Measurements from ENCODE around the gene CD247.

Gene CD247

GRCh38 chr1:167454304-167454893, 63.9 kb downstream of the CD247 start:
- peaks cover 0 to 3% of the 10 kb centered on the region in 2 donors for H3K4me1 ChIP-seq (ENCODE audit: control insufficient read depth in 2 of 2, insufficient read depth in 2 of 2, low read length in 2 of 2)
- H3K27ac ChIP-seq (ENCODE audit: low read depth in 2 of 2, low read length in 2 of 2) = peak overlapping the region; percentile 57 to 74
- no peaks in the 10 kb centered on the region for H3K36me3 ChIP-seq (ENCODE audit: control insufficient read depth in 2 of 2, insufficient read depth in 2 of 2, low read length in 2 of 2)
- no peaks in the 10 kb centered on the region for H3K9me3 ChIP-seq (ENCODE audit: control insufficient read depth in 2 of 2, low read length in 2 of 2)
- H3K4me3 ChIP-seq (ENCODE audit: low read length in 2 of 2) = peak overlapping the region; percentile 74 to 83
- peak overlapping the region; percentile 74 to 81 for H3K9ac ChIP-seq (ENCODE audit: low read depth in 1 of 2, low read length in 2 of 2)
- H3K27me3 ChIP-seq (ENCODE audit: control insufficient read depth in 2 of 2, insufficient read depth in 2 of 2, low read length in 2 of 2) = no peaks in the 10 kb centered on the region

- Histone ChIP-seq H3K36me3 (ENCODE audit: control insufficient read depth in 2 of 2, insufficient read depth in 2 of 2, low read length in 2 of 2) (no peaks in the 10 kb centered on the region), H3K9ac (ENCODE audit: low read depth in 1 of 2, low read length in 2 of 2) (no peak overlapping the region)
Observed at GRCh38 chr1:167453123-167453522, 65.2 kb downstream of the CD247 start.

GRCh38 chr1:167452483-167452882, 65.8 kb downstream of the CD247 start:
- Histone ChIP-seq H3K4me3 (ENCODE audit: low read length in 2 of 2) (no peak overlapping the region), H3K9me3 (ENCODE audit: control insufficient read depth in 2 of 2, low read length in 2 of 2) (no peaks in the 10 kb centered on the region), H3K27ac (ENCODE audit: low read depth in 2 of 2, low read length in 2 of 2) (no peak overlapping the region), H3K4me1 (ENCODE audit: control insufficient read depth in 2 of 2, insufficient read depth in 2 of 2, low read length in 2 of 2) (peaks cover 5% of the 10 kb centered on the region in 2 donors), H3K27me3 (ENCODE audit: control insufficient read depth in 2 of 2, insufficient read depth in 2 of 2, low read length in 2 of 2) (no peaks in the 10 kb centered on the region), H3K36me3 (ENCODE audit: control insufficient read depth in 2 of 2, insufficient read depth in 2 of 2, low read length in 2 of 2) (no peaks in the 10 kb centered on the region), H3K9ac (ENCODE audit: low read depth in 1 of 2, low read length in 2 of 2) (no peak overlapping the region)

More at GRCh38 chr1:167453123-167453522, 65.2 kb downstream of the CD247 start:
- peaks cover 3% of the 10 kb centered on the region in 2 donors for H3K4me1 ChIP-seq (ENCODE audit: control insufficient read depth in 2 of 2, insufficient read depth in 2 of 2, low read length in 2 of 2)
- H3K4me3 ChIP-seq (ENCODE audit: low read length in 2 of 2) = no peak overlapping the region
- H3K27ac ChIP-seq (ENCODE audit: low read depth in 2 of 2, low read length in 2 of 2) = no peak overlapping the region
- H3K27me3 ChIP-seq (ENCODE audit: control insufficient read depth in 2 of 2, insufficient read depth in 2 of 2, low read length in 2 of 2) = no peaks in the 10 kb centered on the region
- no peaks in the 10 kb centered on the region for H3K9me3 ChIP-seq (ENCODE audit: control insufficient read depth in 2 of 2, low read length in 2 of 2)

GRCh38 chr1:167450843-167451242, 67.5 kb downstream of the CD247 start:
- Histone ChIP-seq H3K27ac (ENCODE audit: low read depth in 2 of 2, low read length in 2 of 2) (no peak overlapping the region), H3K9ac (ENCODE audit: low read depth in 1 of 2, low read length in 2 of 2) (no peak overlapping the region), H3K4me3 (ENCODE audit: low read length in 2 of 2) (no peak overlapping the region), H3K27me3 (ENCODE audit: control insufficient read depth in 2 of 2, insufficient read depth in 2 of 2, low read length in 2 of 2) (no peaks in the 10 kb centered on the region), H3K4me1 (ENCODE audit: control insufficient read depth in 2 of 2, insufficient read depth in 2 of 2, low read length in 2 of 2) (peaks cover 8 to 12% of the 10 kb centered on the region in 2 donors), H3K36me3 (ENCODE audit: control insufficient read depth in 2 of 2, insufficient read depth in 2 of 2, low read length in 2 of 2) (no peaks in the 10 kb centered on the region), H3K9me3 (ENCODE audit: control insufficient read depth in 2 of 2, low read length in 2 of 2) (no peaks in the 10 kb centered on the region)

- Histone ChIP-seq H3K27me3 (ENCODE audit: control insufficient read depth in 2 of 2, insufficient read depth in 2 of 2, low read length in 2 of 2) (no peaks in the 10 kb centered on the region), H3K27ac (ENCODE audit: low read depth in 2 of 2, low read length in 2 of 2) (peak overlapping the region; percentile 56 to 58), H3K36me3 (ENCODE audit: control insufficient read depth in 2 of 2, insufficient read depth in 2 of 2, low read length in 2 of 2) (no peaks in the 10 kb centered on the region), H3K4me3 (ENCODE audit: low read length in 2 of 2) (peak overlapping the region; percentile 10 to 47), H3K4me1 (ENCODE audit: control insufficient read depth in 2 of 2, insufficient read depth in 2 of 2, low read length in 2 of 2) (peaks cover 8 to 11% of the 10 kb centered on the region in 2 donors), H3K9me3 (ENCODE audit: control insufficient read depth in 2 of 2, low read length in 2 of 2) (no peaks in the 10 kb centered on the region), H3K9ac (ENCODE audit: low read depth in 1 of 2, low read length in 2 of 2) (peak overlapping the region; percentile 9 to 14)
Observed at GRCh38 chr1:167447521-167448136, 70.7 kb downstream of the CD247 start.

GRCh38 chr1:167446966-167447365, 71.4 kb downstream of the CD247 start:
- Histone ChIP-seq H3K9ac (ENCODE audit: low read depth in 1 of 2, low read length in 2 of 2) (peak overlapping the region in 1 of 2 donors; percentile 5), H3K27ac (ENCODE audit: low read depth in 2 of 2, low read length in 2 of 2) (peak overlapping the region; percentile 56 to 58), H3K27me3 (ENCODE audit: control insufficient read depth in 2 of 2, insufficient read depth in 2 of 2, low read length in 2 of 2) (no peaks in the 10 kb centered on the region), H3K36me3 (ENCODE audit: control insufficient read depth in 2 of 2, insufficient read depth in 2 of 2, low read length in 2 of 2) (no peaks in the 10 kb centered on the region), H3K4me3 (ENCODE audit: low read length in 2 of 2) (peak overlapping the region in 1 of 2 donors; percentile 47), H3K4me1 (ENCODE audit: control insufficient read depth in 2 of 2, insufficient read depth in 2 of 2, low read length in 2 of 2) (peaks cover 12 to 17% of the 10 kb centered on the region in 2 donors), H3K9me3 (ENCODE audit: control insufficient read depth in 2 of 2, low read length in 2 of 2) (no peaks in the 10 kb centered on the region)

GRCh38 chr1:167443757-167444156, 74.6 kb downstream of the CD247 start:
- no peaks in the 10 kb centered on the region for H3K27me3 ChIP-seq (ENCODE audit: control insufficient read depth in 2 of 2, insufficient read depth in 2 of 2, low read length in 2 of 2)

GRCh38 chr1:167442854-167443565, 75.3 kb downstream of the CD247 start:
- H3K4me1 ChIP-seq (ENCODE audit: control insufficient read depth in 2 of 2, insufficient read depth in 2 of 2, low read length in 2 of 2) = peaks cover 20 to 30% of the 10 kb centered on the region in 2 donors
- no peak overlapping the region for H3K9ac ChIP-seq (ENCODE audit: low read depth in 1 of 2, low read length in 2 of 2)

More at GRCh38 chr1:167443757-167444156, 74.6 kb downstream of the CD247 start:
- H3K9me3 ChIP-seq (ENCODE audit: control insufficient read depth in 2 of 2, low read length in 2 of 2) = no peaks in the 10 kb centered on the region
- H3K4me3 ChIP-seq (ENCODE audit: low read length in 2 of 2) = no peak overlapping the region
- no peaks in the 10 kb centered on the region for H3K36me3 ChIP-seq (ENCODE audit: control insufficient read depth in 2 of 2, insufficient read depth in 2 of 2, low read length in 2 of 2)
- H3K27ac ChIP-seq (ENCODE audit: low read depth in 2 of 2, low read length in 2 of 2) = no peak overlapping the region
- H3K9ac ChIP-seq (ENCODE audit: low read depth in 1 of 2, low read length in 2 of 2) = no peak overlapping the region
- peaks cover 23 to 30% of the 10 kb centered on the region in 2 donors for H3K4me1 ChIP-seq (ENCODE audit: control insufficient read depth in 2 of 2, insufficient read depth in 2 of 2, low read length in 2 of 2)

GRCh38 chr1:167442142-167442848, 76.0 kb downstream of the CD247 start:
- H3K4me3 ChIP-seq (ENCODE audit: low read length in 2 of 2) = no peak overlapping the region
- no peaks in the 10 kb centered on the region for H3K27me3 ChIP-seq (ENCODE audit: control insufficient read depth in 2 of 2, insufficient read depth in 2 of 2, low read length in 2 of 2)
- H3K27ac ChIP-seq (ENCODE audit: low read depth in 2 of 2, low read length in 2 of 2) = peak overlapping the region; percentile 55 to 78
- H3K36me3 ChIP-seq (ENCODE audit: control insufficient read depth in 2 of 2, insufficient read depth in 2 of 2, low read length in 2 of 2) = no peaks in the 10 kb centered on the region
- peaks cover 19 to 25% of the 10 kb centered on the region in 2 donors for H3K4me1 ChIP-seq (ENCODE audit: control insufficient read depth in 2 of 2, insufficient read depth in 2 of 2, low read length in 2 of 2)
- H3K9me3 ChIP-seq (ENCODE audit: control insufficient read depth in 2 of 2, low read length in 2 of 2) = no peaks in the 10 kb centered on the region
- H3K9ac ChIP-seq (ENCODE audit: low read depth in 1 of 2, low read length in 2 of 2) = peak overlapping the region; percentile 6 to 9

More at GRCh38 chr1:167442854-167443565, 75.3 kb downstream of the CD247 start:
- Histone ChIP-seq H3K27ac (ENCODE audit: low read depth in 2 of 2, low read length in 2 of 2) (no peak overlapping the region), H3K4me3 (ENCODE audit: low read length in 2 of 2) (no peak overlapping the region), H3K9me3 (ENCODE audit: control insufficient read depth in 2 of 2, low read length in 2 of 2) (no peaks in the 10 kb centered on the region), H3K27me3 (ENCODE audit: control insufficient read depth in 2 of 2, insufficient read depth in 2 of 2, low read length in 2 of 2) (no peaks in the 10 kb centered on the region), H3K36me3 (ENCODE audit: control insufficient read depth in 2 of 2, insufficient read depth in 2 of 2, low read length in 2 of 2) (no peaks in the 10 kb centered on the region)
